GM12873 (cell line): Measurements from ENCODE around the gene ST6GALNAC5.

Experiments used
- TF ChIP-seq, protein P1 (sequence below): IDR thresholded peaks from 2 replicates; pipeline ENCODE4 v1.5.1; 2012; ENCODE audit warnings: low read depth, mild to moderate bottlenecking, moderate library complexity, low read length, control low read depth; ENCODE audit not compliant: insufficient read depth; ENCODE audit errors: missing control alignments

Gene ST6GALNAC5

DNA sequence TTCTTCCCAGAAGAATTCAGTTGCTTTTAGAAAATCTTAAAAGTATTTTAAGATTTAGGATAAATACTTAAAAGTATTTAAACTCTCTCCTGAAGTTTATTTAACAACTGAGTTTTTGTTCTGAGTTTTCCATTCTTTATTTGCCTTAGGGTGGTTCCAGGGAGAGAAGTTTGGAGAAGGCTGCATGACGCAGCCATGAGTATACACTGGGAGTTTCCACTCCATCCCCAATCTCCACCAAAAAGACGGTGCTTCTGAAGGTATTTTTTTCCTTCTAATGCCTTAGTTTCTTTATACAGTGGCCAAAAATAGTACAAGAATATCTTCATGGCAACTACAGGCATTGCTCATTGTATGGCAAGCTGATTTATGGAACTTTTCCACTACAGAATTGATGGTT, 122.7 kb downstream of the ST6GALNAC5 start:
- TF ChIP-seq, protein P1, sequence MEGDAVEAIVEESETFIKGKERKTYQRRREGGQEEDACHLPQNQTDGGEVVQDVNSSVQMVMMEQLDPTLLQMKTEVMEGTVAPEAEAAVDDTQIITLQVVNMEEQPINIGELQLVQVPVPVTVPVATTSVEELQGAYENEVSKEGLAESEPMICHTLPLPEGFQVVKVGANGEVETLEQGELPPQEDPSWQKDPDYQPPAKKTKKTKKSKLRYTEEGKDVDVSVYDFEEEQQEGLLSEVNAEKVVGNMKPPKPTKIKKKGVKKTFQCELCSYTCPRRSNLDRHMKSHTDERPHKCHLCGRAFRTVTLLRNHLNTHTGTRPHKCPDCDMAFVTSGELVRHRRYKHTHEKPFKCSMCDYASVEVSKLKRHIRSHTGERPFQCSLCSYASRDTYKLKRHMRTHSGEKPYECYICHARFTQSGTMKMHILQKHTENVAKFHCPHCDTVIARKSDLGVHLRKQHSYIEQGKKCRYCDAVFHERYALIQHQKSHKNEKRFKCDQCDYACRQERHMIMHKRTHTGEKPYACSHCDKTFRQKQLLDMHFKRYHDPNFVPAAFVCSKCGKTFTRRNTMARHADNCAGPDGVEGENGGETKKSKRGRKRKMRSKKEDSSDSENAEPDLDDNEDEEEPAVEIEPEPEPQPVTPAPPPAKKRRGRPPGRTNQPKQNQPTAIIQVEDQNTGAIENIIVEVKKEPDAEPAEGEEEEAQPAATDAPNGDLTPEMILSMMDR, result no peak

DNA sequence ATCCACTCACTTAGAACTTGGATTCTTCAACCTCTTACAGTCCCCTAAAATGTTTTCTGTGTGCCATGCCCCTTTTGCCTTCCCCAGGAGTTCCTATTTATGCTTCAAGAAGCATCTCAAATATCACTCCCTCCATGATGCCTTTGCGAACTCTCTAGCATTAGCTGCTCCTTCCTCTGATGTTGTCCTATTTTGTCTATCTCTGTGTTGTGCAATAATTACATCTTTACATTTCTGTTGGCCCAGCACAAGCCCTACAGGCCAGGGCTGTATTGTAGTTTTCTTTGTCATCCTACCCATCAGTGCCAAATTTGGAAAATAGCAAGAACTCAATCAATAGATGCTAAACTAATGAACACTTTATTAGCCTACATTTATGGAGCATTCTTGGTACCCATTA, 125.8 kb downstream of the ST6GALNAC5 start:
- TF ChIP-seq, protein P1, result no peak

DNA sequence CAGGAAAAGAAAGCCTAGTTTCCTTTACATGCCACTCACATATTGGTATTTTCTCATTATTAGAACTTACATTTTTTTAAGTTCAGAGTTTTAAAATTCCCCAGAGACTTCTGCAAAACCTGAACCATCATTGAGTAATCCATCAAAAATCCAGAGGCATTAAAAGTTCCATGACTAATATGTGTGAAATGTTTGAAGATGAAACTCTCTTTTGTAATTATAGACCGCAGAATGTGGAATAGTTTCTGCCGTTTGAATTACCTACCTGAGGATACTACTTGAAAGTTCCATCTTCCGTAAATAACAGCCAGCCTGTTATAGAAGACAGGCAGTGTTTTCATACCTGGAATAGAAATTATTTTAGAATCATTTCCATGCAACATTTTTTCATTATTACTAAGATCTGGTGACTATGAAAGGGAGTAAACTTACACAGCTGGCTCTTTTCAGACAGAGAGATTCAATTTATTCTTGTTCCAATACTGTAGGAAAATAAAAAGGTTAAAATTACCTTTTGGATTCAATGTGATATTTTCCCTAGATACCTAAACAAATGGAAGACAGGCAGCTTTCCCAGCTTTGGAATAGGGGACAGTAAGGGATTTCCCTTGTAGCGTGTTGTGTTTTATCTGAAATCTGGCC, 131.4 kb downstream of the ST6GALNAC5 start:
- TF ChIP-seq, protein P1, result no peak

DNA sequence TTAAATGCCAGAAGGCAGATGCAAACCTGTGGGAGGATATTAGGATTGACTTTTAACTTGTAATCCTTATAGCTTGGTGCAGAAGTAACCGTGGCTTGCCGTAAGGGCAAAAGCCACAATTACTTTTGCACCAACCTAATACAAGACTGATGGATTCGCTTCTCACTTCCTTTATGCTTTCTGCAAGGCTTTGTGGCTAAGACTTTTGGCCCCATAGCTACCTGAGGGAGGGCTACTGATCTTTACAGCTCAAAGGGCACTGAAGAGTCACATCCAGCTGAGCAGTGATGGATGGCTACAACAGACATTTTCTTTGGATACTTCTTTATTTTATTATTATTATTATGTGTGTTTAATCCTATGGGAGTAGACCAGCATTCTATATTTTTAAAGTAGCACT, 140.4 kb downstream of the ST6GALNAC5 start:
- TF ChIP-seq, protein P1, result no peak

DNA sequence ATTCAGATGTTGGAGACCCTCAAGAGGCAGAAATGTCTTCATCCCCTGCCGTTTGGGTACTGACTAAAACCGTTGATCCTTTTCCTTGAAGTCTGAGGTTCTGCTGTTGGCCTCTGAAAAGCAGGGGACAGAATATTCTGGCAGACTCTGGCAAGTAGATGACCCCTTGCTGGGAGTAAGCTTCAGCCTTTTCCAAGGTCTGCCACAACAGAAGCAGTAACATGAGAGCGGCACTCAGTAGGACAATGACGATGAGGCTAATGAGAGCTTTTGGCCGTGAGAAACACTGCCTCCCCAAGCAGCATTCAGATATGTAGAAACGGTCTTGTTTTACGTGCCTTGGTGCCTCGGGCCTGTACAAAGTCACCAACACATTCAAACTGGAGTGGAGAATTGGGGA, 143.7 kb downstream of the ST6GALNAC5 start:
- TF ChIP-seq, protein P1, result no peak

DNA sequence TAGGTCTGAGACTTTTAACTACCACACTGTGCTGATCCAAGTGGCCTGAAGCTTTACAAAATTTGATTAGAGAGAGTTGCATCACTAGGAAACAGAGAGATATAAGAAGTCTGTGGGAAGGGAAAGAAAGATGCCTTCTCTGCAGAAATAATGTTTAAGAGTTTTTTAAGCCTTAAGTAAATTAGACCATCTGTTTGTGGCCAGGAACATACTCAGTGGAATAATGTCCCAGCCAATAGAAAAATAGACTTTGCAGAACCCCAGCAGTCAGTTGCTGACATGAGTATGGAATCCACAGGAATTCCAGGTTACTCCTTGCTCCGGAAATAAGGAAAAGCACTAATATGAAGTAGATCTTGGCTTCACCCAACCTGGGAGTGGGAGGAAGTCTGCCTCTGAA, 144.8 kb downstream of the ST6GALNAC5 start:
- TF ChIP-seq, protein P1, result no peak

DNA sequence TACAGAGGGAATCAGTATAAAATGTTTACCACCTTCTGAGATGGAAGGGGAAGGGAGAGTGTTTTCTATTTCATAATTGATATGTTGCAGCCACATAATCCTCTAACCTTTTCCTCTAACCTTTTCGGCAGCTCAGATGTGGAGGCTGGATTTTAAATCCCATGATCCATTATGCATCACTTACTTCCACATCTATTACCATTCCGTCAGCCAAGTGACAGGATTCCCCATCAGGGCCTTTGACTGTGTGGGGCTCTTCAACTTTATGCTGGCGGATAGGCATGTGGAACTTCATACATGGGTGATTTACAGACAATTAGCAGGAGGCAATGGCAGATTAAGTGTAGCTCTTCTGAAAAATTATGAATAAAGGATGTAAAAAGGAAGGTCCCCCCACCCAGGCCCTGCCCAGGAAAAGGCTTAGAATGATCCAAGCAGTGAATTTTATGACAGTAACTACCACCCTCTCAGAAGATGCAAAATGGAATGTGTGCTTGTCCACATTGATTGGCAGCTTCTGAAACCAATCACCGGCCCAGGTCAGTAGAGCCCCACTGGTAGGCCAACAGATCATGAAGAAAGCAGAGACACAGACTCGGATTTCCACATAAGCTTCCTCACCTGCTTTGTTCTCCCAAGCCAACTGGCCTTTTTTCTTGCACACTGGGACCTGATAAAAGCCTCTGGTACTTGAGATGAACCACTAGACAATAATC, 147.0 kb downstream of the ST6GALNAC5 start:
- TF ChIP-seq, protein P1, result no peak
